ENCODE data around the gene NFU1. TPM values are rescaled to one million over a fixed set of nuclear protein-coding genes. Genes with fewer than 3 reads are reported as not detected.

NFU1 gene
- total and polyA plus RNA-seq, 2 experiments from 2014 or later, result 39.9 to 102 TPM

DNA sequence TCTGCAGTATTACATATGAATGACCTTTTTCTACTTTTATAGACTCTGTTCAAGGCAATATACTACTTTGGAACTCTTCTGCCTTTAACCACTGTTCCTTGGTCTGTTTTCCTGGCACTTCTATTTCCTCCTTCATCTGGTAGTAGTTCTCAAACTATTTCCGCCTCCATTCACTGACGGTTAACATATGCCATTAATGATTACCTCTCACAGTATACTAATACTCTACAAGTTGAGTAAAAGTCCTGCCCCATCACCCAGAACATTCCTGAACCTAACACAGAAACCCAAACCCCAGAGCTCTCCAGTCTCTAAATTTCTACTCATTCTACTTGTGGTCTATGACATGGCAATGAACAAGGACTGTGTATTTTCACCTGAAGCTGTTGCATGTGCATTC is 54.7 kb downstream of the NFU1 start:
- DNase-seq (ENCODE audit: low spot score) (no peak), ATAC-seq (no peak)
- H3K36me3 ChIP-seq (ENCODE audit: insufficient read depth), result no peaks in the 10 kb centered on the region
- Mint-ChIP-seq H3K27ac (no peak overlapping the region), H3K4me3 (no peak overlapping the region), H3K36me3 (ENCODE audit: low read depth) (no peaks in the 10 kb centered on the region; the same call in 2 of the 3 replicates), H3K4me1 (peaks cover 18% of the 10 kb centered on the region), H3K27me3 (ENCODE audit: insufficient read depth, low read depth, poor library complexity) (no peaks in the 10 kb centered on the region), H3K9me3 (no peaks in the 10 kb centered on the region; the same call in 2 of the 3 replicates)
- H3K79me2 ChIP-seq (replicated peaks; ENCODE audit: insufficient read depth), result peaks cover 91% of the 10 kb centered on the region
- H3K4me2 ChIP-seq, result no peak overlapping the region
- peaks cover 18% of the 10 kb centered on the region for H4K20me1 ChIP-seq (replicated peaks; ENCODE audit: insufficient read depth)
- H3K27me3 ChIP-seq (ENCODE audit: insufficient read depth), result no peaks in the 10 kb centered on the region
- no peak for TF ChIP-seq EZH2 (IDR thresholded peaks at IDR 0.05; ENCODE audit: low read depth, unreplicated experiment)
- TF ChIP-seq, protein P1, sequence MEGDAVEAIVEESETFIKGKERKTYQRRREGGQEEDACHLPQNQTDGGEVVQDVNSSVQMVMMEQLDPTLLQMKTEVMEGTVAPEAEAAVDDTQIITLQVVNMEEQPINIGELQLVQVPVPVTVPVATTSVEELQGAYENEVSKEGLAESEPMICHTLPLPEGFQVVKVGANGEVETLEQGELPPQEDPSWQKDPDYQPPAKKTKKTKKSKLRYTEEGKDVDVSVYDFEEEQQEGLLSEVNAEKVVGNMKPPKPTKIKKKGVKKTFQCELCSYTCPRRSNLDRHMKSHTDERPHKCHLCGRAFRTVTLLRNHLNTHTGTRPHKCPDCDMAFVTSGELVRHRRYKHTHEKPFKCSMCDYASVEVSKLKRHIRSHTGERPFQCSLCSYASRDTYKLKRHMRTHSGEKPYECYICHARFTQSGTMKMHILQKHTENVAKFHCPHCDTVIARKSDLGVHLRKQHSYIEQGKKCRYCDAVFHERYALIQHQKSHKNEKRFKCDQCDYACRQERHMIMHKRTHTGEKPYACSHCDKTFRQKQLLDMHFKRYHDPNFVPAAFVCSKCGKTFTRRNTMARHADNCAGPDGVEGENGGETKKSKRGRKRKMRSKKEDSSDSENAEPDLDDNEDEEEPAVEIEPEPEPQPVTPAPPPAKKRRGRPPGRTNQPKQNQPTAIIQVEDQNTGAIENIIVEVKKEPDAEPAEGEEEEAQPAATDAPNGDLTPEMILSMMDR (conservative IDR thresholded peaks at IDR 0.05; ENCODE audit: low read depth in 2 of 2), result no peak
- no peak for TF ChIP-seq ZNF114 (CRISPR knock-in tag; IDR thresholded peaks at IDR 0.05)
- TF ChIP-seq POLR2AphosphoS5 (IDR thresholded peaks at IDR 0.05; ENCODE audit: low read depth), result no peak
- no peak for TF ChIP-seq EZH2phosphoT487 (IDR thresholded peaks at IDR 0.05; ENCODE audit: unreplicated experiment)
- TF ChIP-seq, protein P2, sequence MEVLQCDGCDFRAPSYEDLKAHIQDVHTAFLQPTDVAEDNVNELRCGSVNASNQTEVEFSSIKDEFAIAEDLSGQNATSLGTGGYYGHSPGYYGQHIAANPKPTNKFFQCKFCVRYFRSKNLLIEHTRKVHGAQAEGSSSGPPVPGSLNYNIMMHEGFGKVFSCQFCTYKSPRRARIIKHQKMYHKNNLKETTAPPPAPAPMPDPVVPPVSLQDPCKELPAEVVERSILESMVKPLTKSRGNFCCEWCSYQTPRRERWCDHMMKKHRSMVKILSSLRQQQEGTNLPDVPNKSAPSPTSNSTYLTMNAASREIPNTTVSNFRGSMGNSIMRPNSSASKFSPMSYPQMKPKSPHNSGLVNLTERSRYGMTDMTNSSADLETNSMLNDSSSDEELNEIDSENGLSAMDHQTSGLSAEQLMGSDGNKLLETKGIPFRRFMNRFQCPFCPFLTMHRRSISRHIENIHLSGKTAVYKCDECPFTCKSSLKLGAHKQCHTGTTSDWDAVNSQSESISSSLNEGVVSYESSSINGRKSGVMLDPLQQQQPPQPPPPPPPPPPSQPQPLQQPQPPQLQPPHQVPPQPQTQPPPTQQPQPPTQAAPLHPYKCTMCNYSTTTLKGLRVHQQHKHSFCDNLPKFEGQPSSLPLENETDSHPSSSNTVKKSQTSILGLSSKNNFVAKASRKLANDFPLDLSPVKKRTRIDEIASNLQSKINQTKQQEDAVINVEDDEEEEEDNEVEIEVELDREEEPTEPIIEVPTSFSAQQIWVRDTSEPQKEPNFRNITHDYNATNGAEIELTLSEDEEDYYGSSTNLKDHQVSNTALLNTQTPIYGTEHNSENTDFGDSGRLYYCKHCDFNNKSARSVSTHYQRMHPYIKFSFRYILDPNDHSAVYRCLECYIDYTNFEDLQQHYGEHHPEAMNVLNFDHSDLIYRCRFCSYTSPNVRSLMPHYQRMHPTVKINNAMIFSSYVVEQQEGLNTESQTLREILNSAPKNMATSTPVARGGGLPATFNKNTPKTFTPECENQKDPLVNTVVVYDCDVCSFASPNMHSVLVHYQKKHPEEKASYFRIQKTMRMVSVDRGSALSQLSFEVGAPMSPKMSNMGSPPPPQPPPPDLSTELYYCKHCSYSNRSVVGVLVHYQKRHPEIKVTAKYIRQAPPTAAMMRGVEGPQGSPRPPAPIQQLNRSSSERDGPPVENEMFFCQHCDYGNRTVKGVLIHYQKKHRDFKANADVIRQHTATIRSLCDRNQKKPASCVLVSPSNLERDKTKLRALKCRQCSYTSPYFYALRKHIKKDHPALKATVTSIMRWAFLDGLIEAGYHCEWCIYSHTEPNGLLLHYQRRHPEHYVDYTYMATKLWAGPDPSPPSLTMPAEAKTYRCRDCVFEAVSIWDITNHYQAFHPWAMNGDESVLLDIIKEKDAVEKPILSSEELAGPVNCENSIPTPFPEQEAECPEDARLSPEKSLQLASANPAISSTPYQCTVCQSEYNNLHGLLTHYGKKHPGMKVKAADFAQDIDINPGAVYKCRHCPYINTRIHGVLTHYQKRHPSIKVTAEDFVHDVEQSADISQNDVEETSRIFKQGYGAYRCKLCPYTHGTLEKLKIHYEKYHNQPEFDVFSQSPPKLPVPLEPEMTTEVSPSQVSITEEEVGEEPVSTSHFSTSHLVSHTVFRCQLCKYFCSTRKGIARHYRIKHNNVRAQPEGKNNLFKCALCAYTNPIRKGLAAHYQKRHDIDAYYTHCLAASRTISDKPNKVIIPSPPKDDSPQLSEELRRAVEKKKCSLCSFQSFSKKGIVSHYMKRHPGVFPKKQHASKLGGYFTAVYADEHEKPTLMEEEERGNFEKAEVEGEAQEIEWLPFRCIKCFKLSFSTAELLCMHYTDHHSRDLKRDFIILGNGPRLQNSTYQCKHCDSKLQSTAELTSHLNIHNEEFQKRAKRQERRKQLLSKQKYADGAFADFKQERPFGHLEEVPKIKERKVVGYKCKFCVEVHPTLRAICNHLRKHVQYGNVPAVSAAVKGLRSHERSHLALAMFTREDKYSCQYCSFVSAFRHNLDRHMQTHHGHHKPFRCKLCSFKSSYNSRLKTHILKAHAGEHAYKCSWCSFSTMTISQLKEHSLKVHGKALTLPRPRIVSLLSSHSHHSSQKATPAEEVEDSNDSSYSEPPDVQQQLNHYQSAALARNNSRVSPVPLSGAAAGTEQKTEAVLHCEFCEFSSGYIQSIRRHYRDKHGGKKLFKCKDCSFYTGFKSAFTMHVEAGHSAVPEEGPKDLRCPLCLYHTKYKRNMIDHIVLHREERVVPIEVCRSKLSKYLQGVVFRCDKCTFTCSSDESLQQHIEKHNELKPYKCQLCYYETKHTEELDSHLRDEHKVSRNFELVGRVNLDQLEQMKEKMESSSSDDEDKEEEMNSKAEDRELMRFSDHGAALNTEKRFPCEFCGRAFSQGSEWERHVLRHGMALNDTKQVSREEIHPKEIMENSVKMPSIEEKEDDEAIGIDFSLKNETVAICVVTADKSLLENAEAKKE (CRISPR knock-in tag; IDR thresholded peaks at IDR 0.05), result no peak
- TF ChIP-seq, protein P3, sequence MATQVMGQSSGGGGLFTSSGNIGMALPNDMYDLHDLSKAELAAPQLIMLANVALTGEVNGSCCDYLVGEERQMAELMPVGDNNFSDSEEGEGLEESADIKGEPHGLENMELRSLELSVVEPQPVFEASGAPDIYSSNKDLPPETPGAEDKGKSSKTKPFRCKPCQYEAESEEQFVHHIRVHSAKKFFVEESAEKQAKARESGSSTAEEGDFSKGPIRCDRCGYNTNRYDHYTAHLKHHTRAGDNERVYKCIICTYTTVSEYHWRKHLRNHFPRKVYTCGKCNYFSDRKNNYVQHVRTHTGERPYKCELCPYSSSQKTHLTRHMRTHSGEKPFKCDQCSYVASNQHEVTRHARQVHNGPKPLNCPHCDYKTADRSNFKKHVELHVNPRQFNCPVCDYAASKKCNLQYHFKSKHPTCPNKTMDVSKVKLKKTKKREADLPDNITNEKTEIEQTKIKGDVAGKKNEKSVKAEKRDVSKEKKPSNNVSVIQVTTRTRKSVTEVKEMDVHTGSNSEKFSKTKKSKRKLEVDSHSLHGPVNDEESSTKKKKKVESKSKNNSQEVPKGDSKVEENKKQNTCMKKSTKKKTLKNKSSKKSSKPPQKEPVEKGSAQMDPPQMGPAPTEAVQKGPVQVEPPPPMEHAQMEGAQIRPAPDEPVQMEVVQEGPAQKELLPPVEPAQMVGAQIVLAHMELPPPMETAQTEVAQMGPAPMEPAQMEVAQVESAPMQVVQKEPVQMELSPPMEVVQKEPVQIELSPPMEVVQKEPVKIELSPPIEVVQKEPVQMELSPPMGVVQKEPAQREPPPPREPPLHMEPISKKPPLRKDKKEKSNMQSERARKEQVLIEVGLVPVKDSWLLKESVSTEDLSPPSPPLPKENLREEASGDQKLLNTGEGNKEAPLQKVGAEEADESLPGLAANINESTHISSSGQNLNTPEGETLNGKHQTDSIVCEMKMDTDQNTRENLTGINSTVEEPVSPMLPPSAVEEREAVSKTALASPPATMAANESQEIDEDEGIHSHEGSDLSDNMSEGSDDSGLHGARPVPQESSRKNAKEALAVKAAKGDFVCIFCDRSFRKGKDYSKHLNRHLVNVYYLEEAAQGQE (IDR thresholded peaks at IDR 0.05; ENCODE audit: unreplicated experiment), result no peak
- H3K9me2 ChIP-seq (ENCODE audit: insufficient read depth), result no peaks in the 10 kb centered on the region
- no peaks in the 10 kb centered on the region; the same call in 1 of the 2 replicates for H3F3A ChIP-seq (replicated peaks; ENCODE audit: low read depth)
- H3K4me1 ChIP-seq (ENCODE audit: insufficient read depth), result peaks cover 20% of the 10 kb centered on the region
- H2AFZ ChIP-seq, result no peak overlapping the region
- no peak overlapping the region for H3K4me3 ChIP-seq
- peak overlapping the region; percentile 45; the same call in 1 of the 2 replicates for H3K27ac ChIP-seq (ENCODE audit: low read depth)

Data from GM23338 (cell line).